DMS53 (cell line): ENCODE measurements around the gene SRR.

Experiments used
- DNase-seq: peaks from one replicate; lab custom pipeline; 2025; lab: John Stamatoyannopoulos, UW

SRR gene

GRCh38 chr17:2343421-2343820, 39.7 kb downstream of the SRR start:
- DNase-seq: peak; percentile 45

GRCh38 chr17:2344528-2344927, 40.8 kb downstream of the SRR start:
- no peak for DNase-seq

GRCh38 chr17:2346475-2346874, 42.7 kb downstream of the SRR start:
- DNase-seq: no peak

- DNase-seq: peak; percentile 93
These were observed 44.3 kb downstream of the SRR start for GRCh38 chr17:2347805-2348685.

GRCh38 chr17:2351269-2351668, 47.5 kb downstream of the SRR start:
- no peak for DNase-seq

- DNase-seq: no peak
These were observed 50.6 kb downstream of the SRR start for GRCh38 chr17:2354311-2354710.

- DNase-seq: no peak
These were observed 53.5 kb downstream of the SRR start for GRCh38 chr17:2357237-2357636.

- DNase-seq: no peak
These were observed 54.2 kb downstream of the SRR start for GRCh38 chr17:2357931-2358434.

GRCh38 chr17:2361010-2361760, 57.4 kb downstream of the SRR start:
- no peak for DNase-seq

- DNase-seq: no peak
These were observed 58.3 kb downstream of the SRR start for GRCh38 chr17:2362016-2362415.

GRCh38 chr17:2362416-2362815, 58.7 kb downstream of the SRR start:
- no peak for DNase-seq

- DNase-seq: no peak
These were observed 59.1 kb downstream of the SRR start for GRCh38 chr17:2362881-2363280.

GRCh38 chr17:2363318-2363717, 59.6 kb downstream of the SRR start:
- no peak for DNase-seq

GRCh38 chr17:2363851-2364762, 60.4 kb downstream of the SRR start:
- DNase-seq: no peak

- DNase-seq: no peak
These were observed 61.0 kb downstream of the SRR start for GRCh38 chr17:2364763-2365116.

- DNase-seq: no peak
These were observed 61.4 kb downstream of the SRR start for GRCh38 chr17:2365132-2365531.

- no peak for DNase-seq
These were observed 63.2 kb downstream of the SRR start for GRCh38 chr17:2366747-2367494.

GRCh38 chr17:2368359-2368758, 64.6 kb downstream of the SRR start:
- no peak for DNase-seq

- DNase-seq: no peak
These were observed 65.3 kb downstream of the SRR start for GRCh38 chr17:2369039-2369438.

- DNase-seq: peak; percentile 16
These were observed 65.9 kb downstream of the SRR start for GRCh38 chr17:2369551-2370210.

GRCh38 chr17:2370211-2370589, 66.5 kb downstream of the SRR start:
- no peak for DNase-seq
